Upper lobe of right lung (tissue), 1 donor: Measurements from ENCODE around the gene AK1. TPM values are rescaled to one million over a fixed set of nuclear protein-coding genes. Genes with fewer than 3 reads are reported as not detected.
"Not testable (repeated sequence)": the region's sequence is repeated elsewhere in the genome, so short reads cannot be mapped to it uniquely, and the experiment has no call there.

Experiments
- ATAC-seq: fragments of 200-7000 bp; cut with Tn5 transposase; one replicate; pipeline ENCODE4 v1.9.1; 2020; ENCODE audit warnings: mild to moderate bottlenecking, moderate library complexity
- DNase-seq: peaks from one replicate; pipeline ENCODE4 v3.0.0-alpha.2; 2020
- H3K27ac ChIP-seq: fragments of 200-600 bp; one replicate; pipeline ENCODE4 v1.8.0; 2022
- H3K27me3 ChIP-seq: fragments of 200-600 bp; one replicate; pipeline ENCODE4 v1.8.0; 2022; ENCODE audit warnings: mild to moderate bottlenecking
- H3K36me3 ChIP-seq: fragments of 200-600 bp; one replicate; pipeline ENCODE4 v1.8.0; 2022
- H3K4me1 ChIP-seq: fragments of 200-600 bp; one replicate; pipeline ENCODE4 v1.8.0; 2022
- H3K4me3 ChIP-seq: fragments of 200-600 bp; one replicate; pipeline ENCODE4 v1.8.0; 2022; ENCODE audit warnings: mild to moderate bottlenecking
- H3K9me3 ChIP-seq: fragments of 200-600 bp; one replicate; pipeline ENCODE4 v1.8.0; 2022
- CTCF ChIP-seq: fragments of 200-600 bp; IDR thresholded peaks from one replicate; pipeline ENCODE4 v1.8.0; 2022; ENCODE audit warnings: antibody characterized with exemption
- intact Hi-C: fragments of 100-400 bp; cut with DNase I; formaldehyde crosslinking; loops from one replicate; pipeline ENCODE4 v1.11.0; 2022
- total RNA-seq: library from RNA; stranded (reverse); fragmentation: NEBNext Ultra II Directional; extraction: Animal tissue kit (Norgen Biotek cat#: 25700); gene quantifications from one replicate; pipeline ENCODE4 v1.2.1, GENCODE V29; 2021
- donor health status: DM: no; HTN: yes; CAD: no; lungs with severe emphysema.

AK1 gene
- total RNA-seq, 1 donor from 2014 or later: 158 TPM

GRCh38 chr9:127870887-127871286, 6.6 kb downstream of the AK1 start:
- no peak for ATAC-seq
- peaks cover 45% of the 10 kb centered on the region for H3K36me3 ChIP-seq
- intact Hi-C loops: no loop called here

GRCh38 chr9:127870153-127870491, 7.4 kb downstream of the AK1 start:
- H3K9me3 ChIP-seq, H3K27me3 ChIP-seq, H3K4me3 ChIP-seq, H3K27ac ChIP-seq, DNase-seq, intact Hi-C loops, ATAC-seq: not testable (repeated sequence)
- Histone ChIP-seq H3K36me3 (peaks cover 47% of the 10 kb centered on the region), H3K4me1 (peaks cover 27% of the 10 kb centered on the region)
- peak; percentile 23 for TF ChIP-seq CTCF

More at GRCh38 chr9:127870887-127871286, 6.6 kb downstream of the AK1 start:
- Histone ChIP-seq H3K27ac (no peak overlapping the region), H3K27me3 (no peaks in the 10 kb centered on the region), H3K4me1 (peaks cover 34% of the 10 kb centered on the region), H3K9me3 (no peaks in the 10 kb centered on the region), H3K4me3 (no peak overlapping the region)
- no peak for TF ChIP-seq CTCF
- no peak for DNase-seq

- ATAC-seq (peak; percentile 90), DNase-seq (peak; percentile 94)
- peak overlapping the region; percentile 42 for H3K27ac ChIP-seq
- H3K9me3 ChIP-seq: no peaks in the 10 kb centered on the region
- no peaks in the 10 kb centered on the region for H3K27me3 ChIP-seq
- peaks cover 47% of the 10 kb centered on the region for H3K36me3 ChIP-seq
- H3K4me3 ChIP-seq: no peak overlapping the region
- peaks cover 24% of the 10 kb centered on the region for H3K4me1 ChIP-seq
- intact Hi-C loops: no loop called here
- peak; percentile 90 for TF ChIP-seq CTCF
Measured at GRCh38 chr9:127869310-127870152, 7.9 kb downstream of the AK1 start.

- DNase-seq (no peak), ATAC-seq (no peak)
- intact Hi-C loops: no loop called here
- Histone ChIP-seq H3K4me1 (peaks cover 13% of the 10 kb centered on the region), H3K36me3 (peaks cover 46% of the 10 kb centered on the region), H3K9me3 (no peaks in the 10 kb centered on the region), H3K4me3 (no peak overlapping the region), H3K27me3 (no peaks in the 10 kb centered on the region), H3K27ac (peak overlapping the region; percentile 42)
- no peak for TF ChIP-seq CTCF
Measured at GRCh38 chr9:127868278-127868902, 9.1 kb downstream of the AK1 start.

- Histone ChIP-seq H3K9me3 (no peaks in the 10 kb centered on the region), H3K27me3 (no peaks in the 10 kb centered on the region), H3K36me3 (peaks cover 38% of the 10 kb centered on the region), H3K27ac (peak overlapping the region; percentile 42), H3K4me1 (peaks cover 19% of the 10 kb centered on the region), H3K4me3 (no peak overlapping the region)
- intact Hi-C loops: no loop called here
- ATAC-seq (no peak), DNase-seq (peak; percentile 71)
- no peak for TF ChIP-seq CTCF
Measured at GRCh38 chr9:127867356-127868277, 9.9 kb downstream of the AK1 start.
